Astrocyte of the spinal cord (primary cell): ENCODE results near the gene MARCHF4.
"Not testable (repeated sequence)": the region's sequence is repeated elsewhere in the genome, so short reads cannot be mapped to it uniquely, and the experiment has no call there.

Experiments
- DNase-seq: peaks from one replicate; pipeline ENCODE4 v3.0.0; 2011; ENCODE audit warnings: low read depth, low spot score
- H3K4me3 ChIP-seq: 2 replicates; pipeline ENCODE4 v1.5.1; 2011; ENCODE audit warnings: low read depth, mild to moderate bottlenecking, low read length, moderate library complexity
- in situ Hi-C: cut with HindIII; loops from 2 replicates; pipeline ENCODE4 v1.10.0; 2017; ENCODE audit warnings: low sequenced_read_pairs
- TF ChIP-seq, protein P1 (sequence below): IDR thresholded peaks from 2 replicates; pipeline ENCODE4 v1.5.1; 2012; ENCODE audit warnings: low read depth, mild to moderate bottlenecking, low read length, inconsistent platforms

MARCHF4 gene

DNA sequence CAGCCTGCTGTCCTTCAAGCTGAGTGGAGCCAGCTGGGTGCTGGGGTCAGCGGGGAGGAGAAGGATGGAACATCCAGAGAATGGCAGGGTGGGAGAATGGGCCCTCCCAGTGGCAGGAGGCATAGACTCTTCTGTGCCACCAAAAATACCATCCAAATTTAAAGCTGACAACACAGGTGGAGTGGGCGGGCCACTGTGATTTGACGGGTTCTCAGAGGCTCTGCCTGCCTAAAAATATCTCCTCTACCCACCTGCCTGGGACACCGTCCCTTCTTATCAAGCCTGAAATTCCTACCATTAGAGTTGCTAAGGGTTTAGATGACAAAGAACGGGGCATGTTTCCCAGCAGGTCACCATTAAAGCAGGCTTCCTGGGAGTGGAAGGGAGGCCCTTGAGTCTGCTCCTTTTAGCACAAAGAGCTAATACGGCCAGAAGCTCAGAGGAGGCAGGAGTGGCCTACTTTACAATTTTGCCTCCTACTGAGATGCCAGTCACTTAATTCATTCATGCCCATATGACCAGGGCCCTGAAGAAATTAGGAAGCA, 19.8 kb upstream of the MARCHF4 start:
- no peak overlapping the region for H3K4me3 ChIP-seq
- DNase-seq = no peak
- TF ChIP-seq, protein P1, sequence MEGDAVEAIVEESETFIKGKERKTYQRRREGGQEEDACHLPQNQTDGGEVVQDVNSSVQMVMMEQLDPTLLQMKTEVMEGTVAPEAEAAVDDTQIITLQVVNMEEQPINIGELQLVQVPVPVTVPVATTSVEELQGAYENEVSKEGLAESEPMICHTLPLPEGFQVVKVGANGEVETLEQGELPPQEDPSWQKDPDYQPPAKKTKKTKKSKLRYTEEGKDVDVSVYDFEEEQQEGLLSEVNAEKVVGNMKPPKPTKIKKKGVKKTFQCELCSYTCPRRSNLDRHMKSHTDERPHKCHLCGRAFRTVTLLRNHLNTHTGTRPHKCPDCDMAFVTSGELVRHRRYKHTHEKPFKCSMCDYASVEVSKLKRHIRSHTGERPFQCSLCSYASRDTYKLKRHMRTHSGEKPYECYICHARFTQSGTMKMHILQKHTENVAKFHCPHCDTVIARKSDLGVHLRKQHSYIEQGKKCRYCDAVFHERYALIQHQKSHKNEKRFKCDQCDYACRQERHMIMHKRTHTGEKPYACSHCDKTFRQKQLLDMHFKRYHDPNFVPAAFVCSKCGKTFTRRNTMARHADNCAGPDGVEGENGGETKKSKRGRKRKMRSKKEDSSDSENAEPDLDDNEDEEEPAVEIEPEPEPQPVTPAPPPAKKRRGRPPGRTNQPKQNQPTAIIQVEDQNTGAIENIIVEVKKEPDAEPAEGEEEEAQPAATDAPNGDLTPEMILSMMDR = no peak
- in situ Hi-C loops = no loop called here

DNA sequence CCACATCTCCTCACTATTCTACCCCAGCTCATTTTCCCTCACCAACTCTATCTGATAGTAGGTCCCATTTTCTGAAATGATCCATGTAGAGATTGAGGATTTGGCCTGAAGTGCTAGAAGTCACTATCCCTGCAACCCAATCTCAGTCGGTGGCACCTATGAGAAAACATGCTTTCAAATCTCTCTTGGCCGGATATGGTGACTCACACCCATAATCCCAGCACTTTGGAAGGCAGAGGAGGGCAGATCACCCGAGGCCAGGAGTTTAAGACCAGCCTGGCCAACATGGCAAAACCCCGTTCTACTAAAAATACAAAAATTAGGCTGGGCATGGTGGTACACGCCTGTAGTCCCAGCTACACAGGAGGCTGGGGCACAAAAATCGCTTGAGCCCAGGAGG, 19.1 kb upstream of the MARCHF4 start:
- TF ChIP-seq, protein P1 = no peak
- no peak overlapping the region for H3K4me3 ChIP-seq
- in situ Hi-C loops = no loop called here
- DNase-seq = no peak

DNA sequence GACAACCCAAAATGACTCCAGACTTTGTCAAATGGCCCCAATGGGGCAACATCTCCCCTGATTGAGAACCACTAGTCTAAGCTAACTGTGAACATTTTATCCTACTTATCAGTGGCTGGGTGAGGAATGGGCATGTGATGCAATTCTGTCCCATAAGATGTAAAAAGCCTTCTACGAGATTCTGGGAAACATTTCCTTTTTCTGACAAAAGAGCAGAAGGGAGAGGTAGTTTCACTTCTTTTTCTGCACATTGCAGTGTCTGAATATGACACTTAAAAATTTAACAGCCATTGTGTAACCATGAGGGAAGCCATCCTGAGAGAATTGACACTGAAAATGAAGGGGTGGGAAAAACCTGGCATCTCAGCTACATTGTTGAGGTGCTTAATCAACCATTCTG, 17.3 kb upstream of the MARCHF4 start:
- in situ Hi-C loops = no loop called here
- DNase-seq = no peak
- no peak overlapping the region for H3K4me3 ChIP-seq
- TF ChIP-seq, protein P1 = no peak

DNA sequence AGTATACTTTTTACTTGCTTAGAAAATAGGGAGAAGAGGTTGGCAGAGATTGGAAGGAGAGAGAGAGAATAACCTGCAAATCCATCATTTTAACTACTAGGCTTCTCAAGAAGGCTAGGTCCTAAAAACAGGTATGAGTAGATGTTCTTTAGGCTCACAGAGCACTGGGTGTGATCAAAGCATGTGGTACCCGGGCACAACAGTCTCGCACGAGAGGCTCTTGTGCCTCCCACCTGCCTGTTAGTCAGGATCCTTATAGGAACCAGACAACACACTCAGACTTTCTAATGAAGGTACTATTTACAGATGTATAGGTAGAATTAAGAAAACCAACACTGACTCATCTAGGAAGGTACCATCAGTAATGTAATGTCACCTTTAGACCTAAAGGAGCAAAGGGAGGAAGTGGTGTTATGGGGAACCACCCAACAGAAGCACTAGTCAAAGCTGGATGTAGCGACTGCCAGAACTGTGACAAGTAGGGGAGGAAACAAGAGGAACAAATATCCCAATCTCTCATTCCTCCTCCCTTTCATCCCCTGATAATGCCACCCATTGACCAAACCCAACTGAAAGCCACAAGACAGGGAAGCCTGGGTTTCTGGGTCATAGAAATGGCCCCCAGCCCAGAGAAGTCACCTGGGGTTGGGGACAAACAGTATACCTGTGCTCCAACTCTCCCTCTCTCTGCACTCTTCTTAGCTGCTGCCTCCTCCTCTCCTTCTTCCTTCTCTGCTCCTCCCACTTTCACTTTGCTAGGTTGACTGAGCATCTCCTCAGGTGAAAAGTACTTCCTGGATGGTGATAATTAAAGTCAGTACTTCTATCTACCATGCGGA, 16.0 kb upstream of the MARCHF4 start:
- no peak for DNase-seq
- no peak overlapping the region for H3K4me3 ChIP-seq
- TF ChIP-seq, protein P1 = no peak
- in situ Hi-C loops = no loop called here

DNA sequence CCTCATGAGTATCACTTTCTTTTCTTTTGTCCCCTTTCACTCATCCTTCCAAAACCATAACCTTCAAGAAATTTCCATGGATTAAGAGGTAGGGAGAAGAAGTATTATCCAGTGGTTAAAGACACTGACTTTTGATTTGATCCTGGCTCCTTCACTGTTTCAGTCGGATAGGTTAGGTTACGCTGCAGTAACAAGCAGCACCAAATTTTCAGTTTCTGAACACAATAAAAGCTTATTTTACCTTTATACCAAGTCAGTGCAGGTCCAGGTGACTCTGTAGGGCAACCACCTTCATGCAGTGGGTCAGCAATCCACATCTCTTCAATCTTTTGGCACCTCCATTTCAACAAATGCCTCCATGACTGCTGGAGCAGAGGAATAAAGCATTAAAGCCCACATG, 15.0 kb upstream of the MARCHF4 start:
- no peak for DNase-seq
- H3K4me3 ChIP-seq = no peak overlapping the region
- TF ChIP-seq, protein P1 = no peak
- in situ Hi-C loops = no loop called here

DNA sequence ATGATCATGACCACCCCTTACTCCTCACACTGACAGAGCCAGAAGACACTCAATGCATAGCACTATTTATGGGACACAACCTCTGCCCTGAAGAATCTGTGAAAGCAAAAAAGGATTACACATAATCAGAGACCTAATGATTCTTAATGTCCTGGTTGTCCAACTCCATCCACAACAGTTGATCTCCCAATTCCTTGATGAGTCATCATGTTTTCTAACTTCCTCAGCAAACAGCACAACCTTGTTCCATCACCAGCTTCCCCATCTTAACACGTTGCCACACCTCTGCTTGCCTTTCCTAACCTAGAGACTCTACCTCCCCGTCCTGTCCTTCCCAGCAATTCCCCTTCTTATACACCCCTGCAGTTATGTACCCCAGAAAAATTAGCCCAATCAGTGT, 13.2 kb upstream of the MARCHF4 start:
- TF ChIP-seq, protein P1 = no peak
- no peak for DNase-seq
- in situ Hi-C loops = no loop called here
- no peak overlapping the region for H3K4me3 ChIP-seq

DNA sequence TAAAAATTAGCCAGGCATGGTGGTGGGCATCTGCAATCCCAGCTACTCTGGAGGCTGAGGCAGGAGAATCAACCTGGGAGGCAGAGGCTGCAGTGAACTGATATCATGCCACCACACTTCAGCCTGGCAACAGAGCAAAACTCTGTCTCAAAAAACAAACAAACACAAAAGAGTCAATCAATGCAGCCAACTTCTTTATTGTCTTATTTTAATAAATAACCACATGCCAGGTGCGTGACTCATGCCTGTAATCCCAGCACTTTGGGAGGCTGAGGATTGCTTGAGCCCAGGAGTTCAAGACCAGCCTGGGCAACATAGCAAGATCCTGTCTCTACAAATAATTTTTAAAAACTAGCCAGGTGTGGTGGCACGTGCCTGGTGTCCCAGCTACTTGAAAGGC, 12.1 kb upstream of the MARCHF4 start:
- DNase-seq, in situ Hi-C loops: not testable (repeated sequence)

More for the DNA sequence above, 12.1 kb upstream of the MARCHF4 start:
- H3K4me3 ChIP-seq = not testable (repeated sequence)
